GM12865 (cell line): Measurements from ENCODE around the gene SLC25A48.

Experiments used
- DNase-seq: peaks from one replicate; pipeline ENCODE4 v3.0.0; 2010; ENCODE audit warnings: low read depth
- H3K4me3 ChIP-seq: 2 replicates; pipeline ENCODE4 v1.5.1; 2011; ENCODE audit warnings: mild to moderate bottlenecking, low read depth, low read length, control low read depth
- TF ChIP-seq, protein P1 (sequence below): IDR thresholded peaks from 2 replicates; pipeline ENCODE4 v1.5.1; 2011; ENCODE audit warnings: low read length, control low read depth, low read depth, inconsistent platforms; ENCODE audit not compliant: insufficient read depth; ENCODE audit errors: missing control alignments

SLC25A48 gene

DNA sequence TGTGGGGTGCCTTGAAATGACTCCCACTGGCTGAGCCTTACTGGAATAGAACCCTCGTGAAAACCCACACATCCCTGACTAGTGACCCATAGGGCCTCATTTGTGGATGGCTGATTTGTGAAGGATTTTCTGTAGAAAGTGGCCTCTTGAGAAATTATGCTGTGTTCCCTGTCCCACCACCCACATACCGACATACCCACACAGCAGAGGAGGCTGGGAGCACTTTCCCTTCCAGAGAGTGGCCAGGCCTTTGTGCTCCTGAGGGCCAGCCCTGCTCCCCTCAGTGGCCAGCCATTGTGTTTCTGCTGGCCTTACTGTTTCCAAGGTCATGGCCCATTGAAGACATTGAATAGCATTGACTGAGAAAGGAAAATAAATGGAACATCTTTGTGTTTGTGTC, 31.6 kb downstream of the SLC25A48 start:
- TF ChIP-seq, protein P1, sequence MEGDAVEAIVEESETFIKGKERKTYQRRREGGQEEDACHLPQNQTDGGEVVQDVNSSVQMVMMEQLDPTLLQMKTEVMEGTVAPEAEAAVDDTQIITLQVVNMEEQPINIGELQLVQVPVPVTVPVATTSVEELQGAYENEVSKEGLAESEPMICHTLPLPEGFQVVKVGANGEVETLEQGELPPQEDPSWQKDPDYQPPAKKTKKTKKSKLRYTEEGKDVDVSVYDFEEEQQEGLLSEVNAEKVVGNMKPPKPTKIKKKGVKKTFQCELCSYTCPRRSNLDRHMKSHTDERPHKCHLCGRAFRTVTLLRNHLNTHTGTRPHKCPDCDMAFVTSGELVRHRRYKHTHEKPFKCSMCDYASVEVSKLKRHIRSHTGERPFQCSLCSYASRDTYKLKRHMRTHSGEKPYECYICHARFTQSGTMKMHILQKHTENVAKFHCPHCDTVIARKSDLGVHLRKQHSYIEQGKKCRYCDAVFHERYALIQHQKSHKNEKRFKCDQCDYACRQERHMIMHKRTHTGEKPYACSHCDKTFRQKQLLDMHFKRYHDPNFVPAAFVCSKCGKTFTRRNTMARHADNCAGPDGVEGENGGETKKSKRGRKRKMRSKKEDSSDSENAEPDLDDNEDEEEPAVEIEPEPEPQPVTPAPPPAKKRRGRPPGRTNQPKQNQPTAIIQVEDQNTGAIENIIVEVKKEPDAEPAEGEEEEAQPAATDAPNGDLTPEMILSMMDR, result no peak
- no peak for DNase-seq
- no peak overlapping the region for H3K4me3 ChIP-seq

- no peak for DNase-seq
- TF ChIP-seq, protein P1, result no peak
- no peak overlapping the region for H3K4me3 ChIP-seq
Observed at GRCh38 chr5:135867599-135867998, 33.1 kb downstream of the SLC25A48 start.

- no peak overlapping the region for H3K4me3 ChIP-seq
- no peak for DNase-seq
- TF ChIP-seq, protein P1, result no peak
Observed at GRCh38 chr5:135868681-135869080, 34.2 kb downstream of the SLC25A48 start.

GRCh38 chr5:135869276-135869675, 34.8 kb downstream of the SLC25A48 start:
- no peak overlapping the region for H3K4me3 ChIP-seq
- DNase-seq, result no peak
- TF ChIP-seq, protein P1, result no peak

DNA sequence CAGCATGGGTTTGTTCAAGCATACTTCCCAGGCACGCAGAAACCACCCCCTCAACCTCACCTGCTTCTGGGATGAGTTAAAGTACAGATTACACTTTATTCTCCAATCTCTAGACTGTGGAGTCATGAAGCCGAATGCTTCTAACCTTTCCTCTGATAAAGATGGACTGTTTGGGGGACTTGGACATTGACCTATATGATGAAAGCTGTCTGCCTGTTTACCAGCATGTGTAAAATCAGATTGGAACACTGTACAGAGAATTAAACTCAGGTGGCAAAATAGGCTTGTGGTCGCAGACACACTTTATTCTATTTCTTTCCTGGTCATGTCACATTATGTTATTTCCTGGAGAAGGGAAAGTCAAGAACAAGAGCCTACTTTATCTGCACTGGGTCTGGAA, 35.5 kb downstream of the SLC25A48 start:
- H3K4me3 ChIP-seq, result no peak overlapping the region
- no peak for DNase-seq
- TF ChIP-seq, protein P1, result no peak

DNA sequence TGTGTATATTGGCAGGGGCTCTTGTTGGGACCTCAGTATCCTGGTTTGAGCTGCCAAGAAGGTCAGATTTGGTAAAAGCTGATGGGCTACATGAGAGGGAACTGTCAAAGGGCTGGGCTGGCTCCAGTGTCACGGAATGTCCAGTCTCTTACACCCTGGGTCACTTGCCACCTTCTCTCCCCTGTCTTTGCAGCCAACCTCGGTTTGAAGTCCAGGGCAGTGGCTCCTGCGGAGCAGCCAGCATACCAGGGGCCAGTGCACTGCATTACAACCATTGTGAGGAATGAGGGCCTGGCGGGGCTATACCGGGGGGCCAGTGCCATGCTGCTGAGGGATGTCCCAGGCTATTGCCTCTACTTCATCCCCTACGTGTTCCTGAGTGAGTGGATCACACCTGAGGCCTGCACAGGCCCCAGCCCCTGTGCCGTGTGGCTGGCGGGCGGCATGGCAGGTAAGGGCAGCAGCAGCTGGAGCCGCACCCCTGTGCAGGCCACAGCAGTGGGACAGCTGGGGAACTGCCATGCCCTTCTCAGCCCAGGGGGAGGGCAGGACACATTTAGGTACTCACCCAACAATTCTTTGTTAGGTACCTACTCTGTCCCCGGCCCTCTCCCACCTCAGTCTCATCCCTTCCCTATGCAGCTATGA, 36.9 kb downstream of the SLC25A48 start:
- TF ChIP-seq, protein P1, result no peak
- DNase-seq, result no peak
- no peak overlapping the region for H3K4me3 ChIP-seq

DNA sequence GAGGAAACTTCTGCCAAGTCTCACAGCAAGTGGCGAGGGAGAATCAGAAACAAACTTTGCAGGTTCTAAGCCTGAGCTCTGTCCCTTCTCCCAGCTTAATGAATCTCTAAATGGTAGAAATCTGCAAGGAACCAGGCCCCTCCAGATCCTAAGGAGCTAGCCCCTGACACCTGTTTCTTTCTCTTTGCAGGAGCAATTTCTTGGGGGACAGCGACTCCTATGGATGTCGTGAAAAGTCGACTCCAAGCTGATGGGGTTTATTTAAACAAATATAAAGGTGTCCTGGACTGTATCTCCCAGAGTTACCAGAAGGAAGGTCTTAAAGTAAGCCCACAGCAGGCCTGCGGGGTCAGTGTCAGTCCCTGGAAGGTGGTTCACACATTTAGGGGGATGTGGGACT, 39.4 kb downstream of the SLC25A48 start:
- TF ChIP-seq, protein P1, result no peak
- DNase-seq, result no peak
- no peak overlapping the region for H3K4me3 ChIP-seq
